Mucosa of stomach (tissue), 1 donor: ENCODE measurements around the gene RASSF5.

Experiments
- H3K27me3 ChIP-seq: one replicate; pipeline ENCODE4 v1.7.0; 2013; ENCODE audit warnings: mild to moderate bottlenecking, low read length; ENCODE audit not compliant: control insufficient read depth, insufficient read depth
- H3K36me3 ChIP-seq: one replicate; pipeline ENCODE4 v1.7.0; 2013; ENCODE audit warnings: low read length; ENCODE audit not compliant: control insufficient read depth, insufficient read depth
- H3K4me1 ChIP-seq: one replicate; pipeline ENCODE4 v1.7.0; 2013; ENCODE audit warnings: mild to moderate bottlenecking, low read length; ENCODE audit not compliant: control insufficient read depth, insufficient read depth
- H3K4me3 ChIP-seq: one replicate; pipeline ENCODE4 v1.7.0; 2013; ENCODE audit warnings: low read length
- H3K9ac ChIP-seq: one replicate; pipeline ENCODE4 v1.7.0; 2013; ENCODE audit warnings: mild to moderate bottlenecking, low read length, moderate library complexity
- H3K9me3 ChIP-seq: one replicate; pipeline ENCODE4 v1.7.0; 2013; ENCODE audit warnings: mild to moderate bottlenecking, low read length, moderate library complexity; ENCODE audit not compliant: control insufficient read depth
- donor health status: Pancreatic carcinoma.

RASSF5 gene

DNA sequence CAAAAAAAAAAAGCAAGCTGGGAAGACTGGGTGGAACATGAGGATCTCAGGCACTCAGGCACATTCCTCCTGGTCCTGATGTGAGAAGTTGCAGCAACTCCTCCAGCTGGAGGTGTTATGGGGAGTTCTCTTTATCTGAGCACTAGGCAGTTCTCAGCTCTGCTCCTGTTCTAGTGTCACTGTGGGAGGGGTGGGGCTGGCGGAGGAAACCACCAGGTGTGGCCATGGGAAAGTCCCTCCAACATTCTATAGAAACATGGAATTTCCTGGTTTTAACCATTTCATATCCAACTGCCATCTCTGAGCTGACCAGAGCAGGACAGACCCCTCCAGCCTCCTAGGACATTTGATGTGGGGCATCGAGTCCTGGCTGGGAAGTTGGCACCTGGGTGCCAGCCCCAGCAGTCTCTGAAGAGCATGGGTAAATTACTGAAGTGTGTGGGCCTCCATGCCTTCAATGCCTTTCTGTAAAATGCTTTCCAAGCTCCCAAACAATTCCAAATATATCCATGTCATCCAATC is 37.9 kb upstream of the RASSF5 start:
- peaks cover 36% of the 10 kb centered on the region for H3K4me1 ChIP-seq
- H3K27me3 ChIP-seq: no peaks in the 10 kb centered on the region
- peak overlapping the region; percentile 89 for H3K4me3 ChIP-seq
- H3K9me3 ChIP-seq: no peaks in the 10 kb centered on the region
- peak overlapping the region; percentile 81 for H3K9ac ChIP-seq
- H3K36me3 ChIP-seq: no peaks in the 10 kb centered on the region

DNA sequence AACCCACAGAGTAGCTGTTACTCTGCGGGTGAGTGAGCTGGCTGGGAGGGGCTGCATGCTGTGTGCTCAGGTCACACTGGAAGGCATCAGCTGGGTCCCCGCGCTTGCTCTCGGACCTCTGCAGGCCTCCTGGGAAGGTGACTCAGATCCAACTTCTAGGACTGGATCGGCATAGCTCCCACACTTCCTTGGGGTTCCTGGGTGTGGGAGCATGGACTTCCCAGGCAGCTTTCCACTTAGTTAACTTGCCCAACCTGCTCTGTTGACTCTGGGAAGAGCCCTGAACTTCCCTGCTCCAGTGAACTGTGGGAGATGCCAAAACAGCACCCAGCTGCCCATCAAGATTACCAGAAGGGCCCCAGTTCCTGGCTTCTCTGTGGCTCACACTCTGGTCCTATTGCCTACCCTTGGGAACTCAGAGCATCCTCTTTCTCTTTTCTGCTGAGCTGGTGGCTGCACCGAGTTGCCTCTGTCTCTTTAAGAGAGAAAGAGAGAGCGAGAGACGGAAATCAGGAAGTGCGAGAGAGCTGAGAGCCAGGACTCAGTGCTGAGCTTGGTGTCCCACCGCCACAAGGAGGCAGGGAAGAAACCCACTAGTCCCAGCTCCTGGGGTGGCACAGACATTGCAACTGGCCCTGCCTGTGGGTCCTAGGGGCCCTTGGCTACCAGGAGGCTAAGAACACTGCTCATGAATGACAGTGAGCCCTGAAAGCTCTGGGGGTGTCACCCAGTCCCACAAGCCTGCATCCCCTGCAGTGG is 37.2 kb upstream of the RASSF5 start, which contains the start of gene IKBKE:
Gene IKBKE (plus strand): TSS at position 544 of the 759 bp plus-strand sequence. CDS start 2,752 bp downstream, outside the sequence.
- Histone ChIP-seq H3K4me1 (peaks cover 36% of the 10 kb centered on the region), H3K9me3 (no peaks in the 10 kb centered on the region), H3K27me3 (no peaks in the 10 kb centered on the region), H3K4me3 (peak within 1 kb of the TSS; percentile 89), H3K36me3 (no peaks in the 10 kb centered on the region), H3K9ac (peak within 1 kb of the TSS; percentile 81)

DNA sequence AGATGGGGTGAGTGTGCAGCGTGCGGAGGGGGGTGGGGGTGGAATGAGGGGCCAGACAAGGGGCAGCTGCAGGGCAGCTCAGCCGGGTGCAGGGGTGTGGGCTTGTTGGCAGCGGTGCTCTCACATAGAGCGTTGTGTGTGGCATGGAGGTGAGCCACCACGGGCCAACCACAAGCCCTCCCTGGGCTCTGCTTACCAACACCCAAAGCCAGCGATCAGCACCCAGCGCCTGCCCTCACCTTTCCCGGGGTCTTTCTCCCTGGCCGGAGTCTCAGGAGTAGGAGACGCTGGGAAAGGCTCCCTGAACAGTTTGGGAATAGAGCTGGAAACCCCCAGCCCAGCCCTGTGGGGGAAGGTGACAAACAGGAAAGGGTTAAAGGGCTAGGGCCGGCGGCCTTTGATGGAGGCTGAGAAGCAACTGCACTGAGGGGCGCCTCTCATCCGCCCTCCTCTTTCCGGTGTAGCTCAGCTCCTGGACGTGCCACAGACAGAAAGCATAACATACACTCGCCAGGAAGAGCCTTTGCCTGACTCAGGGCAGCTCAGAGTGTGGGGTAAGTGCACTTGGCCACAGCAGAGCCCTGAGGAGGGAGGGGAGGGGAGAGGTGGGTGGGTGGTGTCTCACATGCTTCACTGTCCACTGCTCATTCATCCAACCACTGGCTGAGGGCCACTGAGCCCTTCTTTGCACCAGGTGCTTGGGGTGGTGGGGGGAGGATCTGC is 36.5 kb upstream of the RASSF5 start:
- peak overlapping the region; percentile 81 for H3K9ac ChIP-seq

DNA sequence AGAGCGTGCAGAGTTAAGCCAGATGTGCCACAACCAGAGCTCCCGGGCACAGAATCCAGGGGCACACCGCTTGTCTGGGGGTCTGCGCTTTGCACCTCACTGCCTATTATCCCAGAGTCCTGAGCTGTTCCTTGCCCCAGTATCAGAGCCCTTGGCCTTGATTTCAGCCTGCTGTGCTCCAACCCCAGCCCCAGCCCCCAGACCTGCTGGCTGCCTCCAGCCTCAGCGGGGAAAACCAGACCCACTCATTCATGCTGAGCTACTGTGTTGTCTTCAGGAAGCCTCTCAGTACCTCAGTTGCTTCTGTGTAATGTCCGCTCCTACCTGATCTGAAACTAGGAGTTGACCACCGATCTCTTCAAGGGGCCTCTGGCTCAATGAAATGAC is 35.9 kb upstream of the RASSF5 start:
- Histone ChIP-seq H3K27me3 (no peaks in the 10 kb centered on the region), H3K36me3 (no peaks in the 10 kb centered on the region), H3K4me1 (peaks cover 32% of the 10 kb centered on the region), H3K4me3 (no peak overlapping the region), H3K9me3 (no peaks in the 10 kb centered on the region), H3K9ac (peak overlapping the region; percentile 81)

More for the DNA sequence above, 36.5 kb upstream of the RASSF5 start:
- Histone ChIP-seq H3K9me3 (no peaks in the 10 kb centered on the region), H3K4me3 (peak overlapping the region; percentile 89), H3K4me1 (peaks cover 36% of the 10 kb centered on the region), H3K27me3 (no peaks in the 10 kb centered on the region), H3K36me3 (no peaks in the 10 kb centered on the region)

DNA sequence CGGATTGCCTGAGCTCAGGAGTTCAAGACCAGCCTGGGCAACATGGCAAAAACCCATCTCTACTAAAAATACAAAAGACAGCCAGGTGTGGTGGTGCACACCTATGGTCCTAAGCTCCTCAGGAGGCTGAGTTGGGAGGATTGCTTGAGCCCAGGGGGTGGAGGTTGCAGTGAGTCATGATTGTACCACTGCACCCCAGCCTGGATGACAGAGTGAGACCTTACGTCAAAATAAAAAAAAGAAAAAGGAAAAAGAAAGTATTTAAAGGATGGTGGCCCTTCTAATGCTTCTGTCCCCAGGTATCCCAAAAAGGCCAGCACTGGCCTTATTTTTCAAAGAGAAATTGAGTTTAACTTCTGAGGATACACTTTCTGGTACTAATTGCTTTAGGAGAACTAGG is 35.3 kb upstream of the RASSF5 start:
- no peaks in the 10 kb centered on the region for H3K27me3 ChIP-seq
- H3K9me3 ChIP-seq: no peaks in the 10 kb centered on the region
- H3K4me3 ChIP-seq: no peak overlapping the region
- H3K4me1 ChIP-seq: peaks cover 26% of the 10 kb centered on the region
- no peak overlapping the region for H3K9ac ChIP-seq
- peaks cover 4% of the 10 kb centered on the region for H3K36me3 ChIP-seq

DNA sequence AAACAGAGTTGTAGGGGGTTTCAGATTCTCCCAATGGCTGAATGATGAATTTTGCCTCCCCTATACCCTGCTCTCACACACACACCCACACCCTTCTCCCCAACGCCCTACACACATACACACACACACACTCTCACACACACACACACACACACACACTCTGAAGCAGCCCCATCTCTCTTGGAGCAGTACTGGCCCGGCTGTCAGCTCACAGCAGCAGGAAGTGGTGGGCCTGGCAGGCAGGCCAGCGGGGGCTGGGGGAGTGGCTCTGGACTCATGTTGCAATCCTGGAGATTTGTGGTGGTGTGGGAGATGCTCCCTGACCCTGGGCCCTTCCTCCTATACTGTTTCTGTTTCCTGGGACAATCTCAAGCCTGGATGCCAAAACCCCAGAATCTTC is 34.9 kb upstream of the RASSF5 start:
- no peak overlapping the region for H3K4me3 ChIP-seq
- no peaks in the 10 kb centered on the region for H3K9me3 ChIP-seq
- peaks cover 26% of the 10 kb centered on the region for H3K4me1 ChIP-seq
- no peak overlapping the region for H3K9ac ChIP-seq
- no peaks in the 10 kb centered on the region for H3K27me3 ChIP-seq
- H3K36me3 ChIP-seq: peaks cover 4% of the 10 kb centered on the region

DNA sequence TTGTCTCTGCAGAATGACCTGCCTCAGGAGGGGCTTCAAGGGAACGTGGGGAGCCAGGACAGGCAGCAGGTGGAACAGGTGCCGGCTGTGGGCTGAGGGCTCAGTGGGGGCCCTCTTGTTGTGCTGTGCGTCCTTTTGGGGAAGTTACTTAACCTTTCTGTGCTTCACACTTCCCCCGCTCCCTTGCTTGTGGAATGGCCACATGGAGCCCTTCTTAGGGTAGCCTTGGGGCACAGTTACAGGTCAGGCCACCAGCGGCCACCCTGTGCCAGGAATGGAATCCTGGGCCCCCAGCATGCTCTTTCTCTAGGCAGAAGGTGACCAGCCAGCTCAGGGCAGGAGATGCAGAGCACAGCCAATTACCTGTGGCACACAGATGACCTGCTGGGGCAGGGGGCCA is 34.4 kb upstream of the RASSF5 start:
- Histone ChIP-seq H3K9me3 (no peaks in the 10 kb centered on the region), H3K36me3 (peaks cover 4% of the 10 kb centered on the region), H3K9ac (no peak overlapping the region), H3K27me3 (no peaks in the 10 kb centered on the region), H3K4me3 (no peak overlapping the region), H3K4me1 (peaks cover 26% of the 10 kb centered on the region)

DNA sequence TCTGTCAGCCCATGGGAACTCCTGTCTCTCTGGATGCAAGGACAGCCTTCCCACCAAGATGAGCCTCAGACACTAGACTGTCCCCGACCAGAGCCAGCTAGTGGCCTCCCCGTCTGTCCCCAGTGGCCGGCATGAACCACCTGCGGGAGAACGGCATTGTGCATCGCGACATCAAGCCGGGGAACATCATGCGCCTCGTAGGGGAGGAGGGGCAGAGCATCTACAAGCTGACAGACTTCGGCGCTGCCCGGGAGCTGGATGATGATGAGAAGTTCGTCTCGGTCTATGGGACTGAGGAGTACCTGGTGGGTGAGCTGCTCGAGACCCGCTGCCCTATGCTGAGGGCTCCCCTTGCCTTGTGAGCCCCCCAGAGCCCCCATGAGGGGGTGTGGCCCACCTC is 31.3 kb upstream of the RASSF5 start:
- Histone ChIP-seq H3K27me3 (no peaks in the 10 kb centered on the region), H3K9ac (no peak overlapping the region), H3K9me3 (no peaks in the 10 kb centered on the region), H3K36me3 (peaks cover 4% of the 10 kb centered on the region), H3K4me3 (no peak overlapping the region), H3K4me1 (peaks cover 6% of the 10 kb centered on the region)

DNA sequence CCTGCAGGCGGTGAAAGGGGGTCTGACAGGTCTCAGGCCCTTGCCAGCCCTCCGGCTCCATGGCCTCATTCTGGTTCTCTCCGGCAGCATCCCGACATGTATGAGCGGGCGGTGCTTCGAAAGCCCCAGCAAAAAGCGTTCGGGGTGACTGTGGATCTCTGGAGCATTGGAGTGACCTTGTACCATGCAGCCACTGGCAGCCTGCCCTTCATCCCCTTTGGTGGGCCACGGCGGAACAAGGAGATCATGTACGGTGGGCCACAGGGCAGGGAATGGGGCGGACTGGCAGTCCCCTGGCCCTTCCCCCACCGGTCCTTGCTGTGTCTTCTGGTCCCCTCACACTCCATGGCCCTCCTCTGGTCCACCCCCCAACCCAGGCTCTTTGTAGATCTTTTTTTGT is 30.7 kb upstream of the RASSF5 start:
- Histone ChIP-seq H3K4me3 (no peak overlapping the region), H3K9ac (no peak overlapping the region), H3K27me3 (no peaks in the 10 kb centered on the region), H3K4me1 (peaks cover under 1% of the 10 kb centered on the region), H3K9me3 (no peaks in the 10 kb centered on the region), H3K36me3 (peaks cover 4% of the 10 kb centered on the region)

DNA sequence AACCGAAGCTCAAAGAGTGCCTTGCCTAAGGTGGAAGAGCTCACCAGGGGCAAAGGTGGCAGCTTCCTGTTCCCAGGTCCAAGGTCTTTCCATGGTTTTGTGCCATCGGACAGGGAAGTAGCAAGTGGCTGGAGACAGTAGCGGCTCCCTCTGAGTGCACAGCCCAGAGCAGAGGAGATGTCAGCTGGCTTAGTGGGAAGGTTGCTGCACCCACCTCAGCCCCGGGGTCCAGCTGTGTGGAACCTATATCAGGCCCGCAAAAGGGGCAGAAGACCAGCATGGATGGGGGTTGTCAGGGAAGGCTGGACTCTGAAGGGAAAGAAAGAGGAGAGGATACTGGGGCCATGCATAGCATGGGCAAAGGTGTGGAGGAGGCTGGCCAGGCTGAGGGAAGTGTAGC is 30.2 kb upstream of the RASSF5 start:
- Histone ChIP-seq H3K9ac (no peak overlapping the region), H3K9me3 (no peaks in the 10 kb centered on the region), H3K4me3 (no peak overlapping the region), H3K27me3 (no peaks in the 10 kb centered on the region), H3K4me1 (no peaks in the 10 kb centered on the region), H3K36me3 (peaks cover 4% of the 10 kb centered on the region)

DNA sequence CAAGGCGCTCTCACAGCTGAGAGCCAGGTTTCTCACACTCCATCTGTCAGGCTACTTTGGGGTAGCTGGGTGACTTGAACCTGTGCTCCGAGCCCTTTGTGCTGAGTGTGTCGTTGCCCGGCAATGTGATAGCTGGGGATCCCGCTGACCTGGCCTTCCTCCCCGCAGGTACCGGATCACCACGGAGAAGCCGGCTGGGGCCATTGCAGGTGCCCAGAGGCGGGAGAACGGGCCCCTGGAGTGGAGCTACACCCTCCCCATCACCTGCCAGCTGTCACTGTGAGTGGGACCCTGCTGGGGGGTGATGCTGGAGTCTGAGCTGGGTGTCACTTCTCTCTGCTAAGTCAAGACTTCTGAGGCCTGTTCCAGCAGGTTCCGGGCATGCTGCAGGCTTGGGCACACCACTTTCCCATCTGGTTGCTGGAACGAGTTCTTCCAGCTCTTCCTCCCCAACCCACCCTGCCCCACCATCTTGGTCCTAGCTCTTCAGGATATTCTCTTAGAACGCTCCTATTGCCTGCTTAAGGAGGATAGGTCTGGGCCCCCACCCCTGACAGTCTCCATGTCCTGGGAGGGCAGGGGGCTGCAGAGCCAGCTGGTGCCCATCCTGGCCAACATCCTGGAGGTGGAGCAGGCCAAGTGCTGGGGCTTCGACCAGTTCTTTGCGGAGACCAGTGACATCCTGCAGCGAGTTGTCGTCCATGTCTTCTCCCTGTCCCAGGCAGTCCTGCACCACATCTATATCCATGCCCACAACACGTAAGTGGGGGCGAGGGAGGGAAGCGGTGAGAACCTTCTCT is 29.6 kb upstream of the RASSF5 start:
- Histone ChIP-seq H3K4me1 (no peaks in the 10 kb centered on the region), H3K27me3 (no peaks in the 10 kb centered on the region), H3K9me3 (no peaks in the 10 kb centered on the region), H3K4me3 (no peak overlapping the region), H3K9ac (no peak overlapping the region), H3K36me3 (peaks cover 4% of the 10 kb centered on the region)
